Activated naive CD4-positive, alpha-beta T cell treated with anti-CD3 and anti-CD28 coated beads, Interleukin-2, amount 50 U/mL, for 24 hours (primary cell): ENCODE measurements around the gene ZFAND3.

Experiments
- H3K27ac Mint-ChIP-seq: one replicate; pipeline ENCODE4 v1.8.0; 2021; ENCODE audit warnings: mild to moderate bottlenecking, mixed read lengths
- H3K27me3 Mint-ChIP-seq: one replicate; pipeline ENCODE4 v1.8.0; 2021; ENCODE audit warnings: mixed read lengths
- H3K36me3 Mint-ChIP-seq: one replicate; pipeline ENCODE4 v1.8.0; 2021; ENCODE audit warnings: mixed read lengths
- H3K4me1 Mint-ChIP-seq: one replicate; pipeline ENCODE4 v1.8.0; 2021; ENCODE audit warnings: mixed read lengths
- H3K4me3 Mint-ChIP-seq: one replicate; pipeline ENCODE4 v1.8.0; 2021; ENCODE audit warnings: mild to moderate bottlenecking, mixed read lengths
- H3K9me3 Mint-ChIP-seq: one replicate; pipeline ENCODE4 v1.8.0; 2021; ENCODE audit warnings: mixed read lengths

ZFAND3 gene

DNA sequence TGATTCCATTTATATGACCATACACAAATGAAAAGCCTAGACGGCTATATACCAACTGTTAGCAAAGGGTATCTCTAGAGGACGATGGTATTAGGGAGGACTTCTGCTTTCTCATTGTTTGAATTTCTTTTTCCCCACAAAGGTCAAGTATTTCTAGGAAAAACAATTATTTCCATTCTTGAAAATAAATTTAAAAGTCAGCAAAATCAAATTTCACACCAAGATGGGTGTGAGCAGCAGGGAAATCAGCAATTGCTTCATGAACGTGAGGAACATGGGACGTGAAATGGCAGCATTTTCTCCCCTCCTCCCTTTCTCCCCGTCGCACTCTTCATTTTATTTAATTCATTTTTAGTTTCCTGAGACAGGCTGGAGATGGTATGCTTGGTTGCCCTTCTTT lies 5.2 kb upstream of the ZFAND3 start:
- Mint-ChIP-seq H3K27me3 (peaks cover 1% of the 10 kb centered on the region), H3K27ac (no peak overlapping the region), H3K36me3 (peaks cover 2% of the 10 kb centered on the region), H3K4me3 (no peak overlapping the region), H3K9me3 (no peaks in the 10 kb centered on the region), H3K4me1 (peaks cover 22% of the 10 kb centered on the region)

- Mint-ChIP-seq H3K27ac (peak overlapping the region; percentile 61), H3K4me3 (peak overlapping the region; percentile 64), H3K27me3 (no peaks in the 10 kb centered on the region)
Measured at GRCh38 chr6:37816599-37817375, 2.7 kb upstream of the ZFAND3 start.

GRCh38 chr6:37818536-37819176 lies 871 bp upstream of the ZFAND3 start:
- Mint-ChIP-seq H3K27me3 (no peaks in the 10 kb centered on the region), H3K36me3 (peaks cover 4% of the 10 kb centered on the region), H3K4me1 (peaks cover 55% of the 10 kb centered on the region), H3K27ac (peak overlapping the region; percentile 99), H3K4me3 (peak overlapping the region; percentile 99), H3K9me3 (no peaks in the 10 kb centered on the region)

More at GRCh38 chr6:37816599-37817375, 2.7 kb upstream of the ZFAND3 start:
- Mint-ChIP-seq H3K4me1 (peaks cover 36% of the 10 kb centered on the region), H3K9me3 (no peaks in the 10 kb centered on the region), H3K36me3 (peaks cover 4% of the 10 kb centered on the region)

- peak overlapping the region; percentile 93 for H3K27ac Mint-ChIP-seq
- peak overlapping the region; percentile 87 for H3K4me3 Mint-ChIP-seq
- no peaks in the 10 kb centered on the region for H3K9me3 Mint-ChIP-seq
- peaks cover 66% of the 10 kb centered on the region for H3K4me1 Mint-ChIP-seq
- H3K27me3 Mint-ChIP-seq = no peaks in the 10 kb centered on the region
- H3K36me3 Mint-ChIP-seq = peaks cover 2% of the 10 kb centered on the region
Measured at GRCh38 chr6:37819802-37820717, 533 bp downstream of the ZFAND3 start.

GRCh38 chr6:37820718-37821079 lies 1.2 kb downstream of the ZFAND3 start:
- Mint-ChIP-seq H3K9me3 (no peaks in the 10 kb centered on the region), H3K36me3 (peaks cover 2% of the 10 kb centered on the region), H3K4me1 (peaks cover 71% of the 10 kb centered on the region), H3K27me3 (no peaks in the 10 kb centered on the region), H3K4me3 (peak overlapping the region; percentile 87), H3K27ac (peak overlapping the region; percentile 93)

GRCh38 chr6:37821446-37821845 lies 1.9 kb downstream of the ZFAND3 start:
- Mint-ChIP-seq H3K4me1 (peaks cover 79% of the 10 kb centered on the region), H3K9me3 (no peaks in the 10 kb centered on the region), H3K27ac (no peak overlapping the region), H3K4me3 (peak overlapping the region; percentile 87), H3K36me3 (peaks cover 2% of the 10 kb centered on the region), H3K27me3 (no peaks in the 10 kb centered on the region)

DNA sequence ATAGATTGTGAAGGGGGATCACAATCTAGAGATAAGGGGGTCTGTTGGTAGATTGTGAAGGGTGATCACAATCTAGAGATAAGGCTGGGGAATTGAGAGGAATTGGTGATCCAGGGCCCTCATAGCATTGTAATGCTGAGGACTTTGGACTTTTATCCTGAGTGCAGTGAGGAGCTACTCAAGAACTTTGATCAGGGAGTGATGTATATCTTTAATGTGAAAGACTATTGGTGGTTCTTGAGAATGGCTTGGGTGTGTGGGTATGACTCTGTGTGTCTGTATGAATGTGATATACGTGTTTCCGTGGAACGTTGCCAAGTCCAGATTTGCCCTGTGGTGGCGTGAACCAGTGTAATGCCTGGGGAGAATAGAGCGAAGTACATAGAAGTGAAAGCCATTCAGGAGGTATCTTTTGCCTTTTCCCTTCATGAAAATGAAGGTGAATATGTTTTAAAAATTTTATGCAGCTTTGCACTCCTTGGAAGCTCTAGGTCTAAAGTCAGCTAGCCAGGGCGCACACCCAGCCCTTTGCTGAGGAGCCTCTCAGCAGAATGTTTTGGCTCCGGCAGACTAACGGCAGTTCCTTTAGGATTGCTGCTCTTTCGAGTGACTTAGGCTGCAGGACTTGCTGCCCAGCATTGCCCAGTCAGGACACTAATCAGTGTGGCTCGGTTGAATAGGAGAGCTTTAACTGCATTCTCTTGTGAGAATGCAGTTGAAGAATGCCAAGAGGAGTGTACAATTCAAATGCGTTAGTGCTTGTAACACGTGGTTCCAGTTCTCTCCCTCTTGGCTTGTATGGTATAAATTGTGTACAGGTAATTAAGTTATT lies 3.5 kb downstream of the ZFAND3 start:
- peaks cover 2% of the 10 kb centered on the region for H3K36me3 Mint-ChIP-seq
- H3K4me1 Mint-ChIP-seq = peaks cover 80% of the 10 kb centered on the region
- peak overlapping the region; percentile 56 for H3K27ac Mint-ChIP-seq
- H3K9me3 Mint-ChIP-seq = no peaks in the 10 kb centered on the region
- peak overlapping the region; percentile 35 for H3K4me3 Mint-ChIP-seq
- no peaks in the 10 kb centered on the region for H3K27me3 Mint-ChIP-seq

DNA sequence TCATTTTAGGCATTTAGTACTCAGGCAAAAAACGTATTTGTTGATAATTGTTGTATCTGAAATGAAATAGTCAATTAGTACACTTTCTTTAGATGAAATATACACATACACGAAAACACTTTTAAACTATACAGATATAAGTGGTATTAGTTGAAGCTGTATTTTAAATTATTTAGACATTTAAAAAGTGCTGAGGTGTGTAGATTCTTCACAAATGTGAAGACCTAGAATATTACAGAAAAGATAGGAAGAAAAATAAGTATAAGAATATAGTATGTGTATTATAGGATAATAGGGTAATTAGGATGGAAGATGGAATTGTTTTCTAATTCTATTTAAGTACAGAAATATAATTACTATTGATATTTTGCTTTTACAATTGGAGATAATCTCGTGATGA lies 4.6 kb downstream of the ZFAND3 start:
- peaks cover 77% of the 10 kb centered on the region for H3K4me1 Mint-ChIP-seq
- H3K9me3 Mint-ChIP-seq = no peaks in the 10 kb centered on the region
- H3K27me3 Mint-ChIP-seq = no peaks in the 10 kb centered on the region
- H3K4me3 Mint-ChIP-seq = no peak overlapping the region
- peaks cover 2% of the 10 kb centered on the region for H3K36me3 Mint-ChIP-seq
- H3K27ac Mint-ChIP-seq = no peak overlapping the region

DNA sequence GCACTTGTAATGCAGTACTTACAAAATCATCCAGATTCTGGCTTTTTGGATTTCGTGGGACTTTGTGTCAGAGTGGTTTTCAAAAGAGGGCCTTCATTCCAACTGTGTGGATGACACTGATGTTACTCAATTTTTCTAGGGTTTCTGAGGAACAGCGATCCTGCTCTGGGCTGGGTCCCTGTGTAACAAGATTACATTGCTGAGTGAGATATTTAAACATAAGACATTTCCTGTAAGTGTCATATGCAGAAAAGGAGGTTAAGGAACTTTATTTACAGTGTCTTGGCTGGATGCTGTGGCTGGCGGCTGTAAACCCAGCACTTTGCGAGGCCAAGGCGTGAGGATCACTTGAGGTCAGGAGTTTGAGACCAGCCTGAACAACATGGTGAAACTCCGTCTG lies 6.7 kb downstream of the ZFAND3 start:
- peaks cover 85% of the 10 kb centered on the region for H3K4me1 Mint-ChIP-seq
- H3K4me3 Mint-ChIP-seq = peak overlapping the region; percentile 19

GRCh38 chr6:37826993-37827392 lies 7.5 kb downstream of the ZFAND3 start:
- H3K4me3 Mint-ChIP-seq = no peak overlapping the region
- no peaks in the 10 kb centered on the region for H3K27me3 Mint-ChIP-seq
- no peak overlapping the region for H3K27ac Mint-ChIP-seq
- no peaks in the 10 kb centered on the region for H3K9me3 Mint-ChIP-seq
- peaks cover 5% of the 10 kb centered on the region for H3K36me3 Mint-ChIP-seq
- H3K4me1 Mint-ChIP-seq = peaks cover 85% of the 10 kb centered on the region

More for the DNA sequence above, 6.7 kb downstream of the ZFAND3 start:
- no peaks in the 10 kb centered on the region for H3K27me3 Mint-ChIP-seq
- no peak overlapping the region for H3K27ac Mint-ChIP-seq
- no peaks in the 10 kb centered on the region for H3K9me3 Mint-ChIP-seq
- no peaks in the 10 kb centered on the region for H3K36me3 Mint-ChIP-seq

DNA sequence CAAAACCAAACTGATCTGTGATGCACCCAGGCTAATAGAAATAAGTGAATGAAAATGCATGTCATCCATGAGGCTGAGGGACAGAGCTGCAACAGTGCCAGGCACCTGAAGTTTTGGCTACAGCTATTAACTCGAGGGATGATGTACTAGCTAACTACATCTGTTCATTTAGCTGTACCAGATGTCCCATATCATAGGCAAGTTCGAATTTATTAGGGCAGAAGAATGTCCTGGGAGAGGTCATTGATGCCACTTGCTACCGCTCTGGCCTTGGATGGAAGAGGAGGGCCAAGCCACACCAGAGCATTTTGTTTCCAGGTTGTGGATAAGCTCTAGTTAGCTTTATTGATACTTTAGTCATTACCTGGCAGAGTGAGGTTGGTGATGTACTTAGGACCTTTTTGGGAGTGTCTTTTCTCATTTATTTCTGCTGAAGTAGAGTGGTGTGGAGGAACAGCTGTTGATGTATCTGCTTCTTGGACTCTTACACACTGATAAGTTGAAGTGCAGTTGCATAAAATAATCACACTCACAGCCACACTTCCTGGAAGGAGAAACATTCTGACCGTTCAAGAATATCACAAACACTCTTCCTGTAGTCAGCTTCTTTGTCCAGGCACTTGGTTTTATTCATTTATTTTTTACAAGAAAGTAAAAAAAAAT lies 8.2 kb downstream of the ZFAND3 start:
- H3K9me3 Mint-ChIP-seq = no peaks in the 10 kb centered on the region
- H3K4me1 Mint-ChIP-seq = peaks cover 81% of the 10 kb centered on the region
- no peak overlapping the region for H3K4me3 Mint-ChIP-seq
- H3K36me3 Mint-ChIP-seq = peaks cover 7% of the 10 kb centered on the region
- peak overlapping the region; percentile 32 for H3K27ac Mint-ChIP-seq
- no peaks in the 10 kb centered on the region for H3K27me3 Mint-ChIP-seq

- Mint-ChIP-seq H3K27ac (no peak overlapping the region), H3K9me3 (peaks cover 5% of the 10 kb centered on the region), H3K27me3 (no peaks in the 10 kb centered on the region), H3K4me1 (peaks cover 64% of the 10 kb centered on the region), H3K36me3 (peaks cover 19% of the 10 kb centered on the region), H3K4me3 (no peak overlapping the region)
Measured at GRCh38 chr6:37830225-37830624, 10.7 kb downstream of the ZFAND3 start.

- peaks cover 21% of the 10 kb centered on the region for H3K36me3 Mint-ChIP-seq
- H3K9me3 Mint-ChIP-seq = peaks cover 5% of the 10 kb centered on the region
- no peak overlapping the region for H3K4me3 Mint-ChIP-seq
- H3K27me3 Mint-ChIP-seq = no peaks in the 10 kb centered on the region
- H3K27ac Mint-ChIP-seq = no peak overlapping the region
- H3K4me1 Mint-ChIP-seq = peaks cover 63% of the 10 kb centered on the region
Measured at GRCh38 chr6:37831457-37831856, 11.9 kb downstream of the ZFAND3 start.

GRCh38 chr6:37835923-37836322 lies 16.4 kb downstream of the ZFAND3 start:
- peaks cover 27% of the 10 kb centered on the region for H3K36me3 Mint-ChIP-seq
- H3K4me3 Mint-ChIP-seq = no peak overlapping the region
- H3K27ac Mint-ChIP-seq = no peak overlapping the region
- no peaks in the 10 kb centered on the region for H3K27me3 Mint-ChIP-seq
- peaks cover 5% of the 10 kb centered on the region for H3K9me3 Mint-ChIP-seq
- peaks cover 55% of the 10 kb centered on the region for H3K4me1 Mint-ChIP-seq
